Measurements from ENCODE around the gene NPAS3.

NPAS3 gene

DNA sequence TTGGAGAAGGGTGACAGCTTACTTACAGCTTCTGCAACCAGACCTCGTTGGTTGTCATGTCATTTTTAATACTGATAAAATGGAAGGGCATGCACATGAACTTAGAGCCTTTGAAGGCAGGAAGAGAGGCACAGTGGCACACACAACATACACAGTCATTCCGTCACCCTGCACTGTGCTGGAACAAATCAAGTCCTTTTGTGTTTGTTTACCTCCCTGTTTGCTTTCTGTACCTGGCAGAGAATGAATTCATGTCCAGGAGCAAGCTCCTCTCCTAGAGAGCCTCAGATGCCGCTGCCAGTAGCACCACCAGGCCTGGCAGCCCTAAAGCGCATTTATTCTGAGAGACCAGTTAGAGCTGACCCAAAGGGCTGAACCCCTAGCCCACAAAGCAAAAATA, 551.9 kb downstream of the NPAS3 start:
- DNase-seq = no peak

DNA sequence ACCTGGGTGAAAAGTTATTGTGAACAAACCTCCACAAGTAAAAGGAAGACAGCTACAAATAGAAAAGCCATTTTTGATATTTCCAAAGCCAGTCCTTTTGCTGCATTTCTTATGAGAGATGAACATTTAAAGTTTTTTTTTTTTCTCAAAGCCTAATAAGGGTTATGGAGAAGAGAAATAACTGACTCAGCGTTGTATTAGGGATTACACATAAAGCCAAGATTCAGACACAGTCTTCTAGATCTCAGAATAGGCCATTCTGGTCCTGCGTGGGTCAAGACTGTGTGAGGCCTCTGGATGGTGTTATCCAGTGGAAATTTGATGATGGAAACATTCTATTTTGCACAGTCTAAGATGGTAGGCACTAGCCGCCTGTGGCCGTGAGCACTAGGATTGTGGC, 552.4 kb downstream of the NPAS3 start:
- no peak for DNase-seq

DNA sequence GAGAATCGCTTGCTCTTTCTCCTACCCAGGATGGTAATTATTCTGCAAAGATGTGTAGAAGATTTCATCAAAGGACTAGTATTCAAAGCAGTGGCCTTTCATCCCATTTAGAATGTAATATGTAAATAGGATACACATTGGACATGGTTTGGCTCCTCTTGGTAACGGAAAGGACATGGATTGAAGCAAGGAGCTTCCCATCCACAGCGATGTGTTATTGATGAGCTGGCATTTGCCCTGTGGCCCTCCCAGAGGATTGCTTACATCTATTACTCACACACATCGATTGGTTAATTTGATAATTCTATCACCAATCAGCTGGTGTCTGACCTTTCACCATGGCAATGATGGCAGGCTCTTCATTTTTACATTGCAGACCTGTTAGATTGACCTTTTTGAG, 553.8 kb downstream of the NPAS3 start:
- no peak for DNase-seq

DNA sequence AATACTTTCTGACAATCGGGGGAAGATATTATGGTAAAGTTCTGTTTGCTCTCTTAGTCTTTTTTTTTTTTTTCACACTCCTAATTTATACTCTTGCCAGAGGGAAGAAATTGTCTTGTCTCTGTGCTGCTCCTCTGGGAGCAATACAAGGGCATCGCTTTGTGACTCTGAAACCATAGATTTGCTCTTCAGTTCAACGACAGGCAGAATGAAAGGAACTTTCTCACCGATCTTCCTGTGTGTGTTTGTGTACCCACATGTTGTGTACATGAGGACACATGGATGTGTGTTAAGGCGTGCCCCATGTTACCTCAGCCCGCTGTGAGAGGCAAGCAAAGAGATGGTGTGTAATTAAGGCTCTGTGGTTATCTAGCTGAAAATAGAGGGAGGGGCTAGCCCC, 554.6 kb downstream of the NPAS3 start:
- no peak for DNase-seq

DNA sequence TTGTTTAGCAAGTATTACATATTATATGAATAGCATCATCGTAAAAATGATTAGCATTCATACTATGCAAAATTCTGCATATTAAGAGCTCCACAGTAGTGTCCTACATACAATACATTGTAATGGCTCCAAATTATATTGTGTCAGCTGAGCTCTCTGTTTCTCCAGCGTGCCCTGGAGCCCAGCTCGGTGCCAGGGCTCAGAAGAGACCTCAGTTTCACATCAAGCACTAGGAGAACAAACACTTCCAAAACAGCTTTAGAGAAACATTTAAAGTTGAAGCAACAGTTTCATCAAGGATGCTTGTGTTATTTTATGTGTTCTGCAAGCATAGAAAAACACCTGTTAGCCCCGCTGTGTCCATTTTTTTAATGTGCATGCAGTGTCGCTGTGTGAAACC, 555.3 kb downstream of the NPAS3 start:
- no peak for DNase-seq

DNA sequence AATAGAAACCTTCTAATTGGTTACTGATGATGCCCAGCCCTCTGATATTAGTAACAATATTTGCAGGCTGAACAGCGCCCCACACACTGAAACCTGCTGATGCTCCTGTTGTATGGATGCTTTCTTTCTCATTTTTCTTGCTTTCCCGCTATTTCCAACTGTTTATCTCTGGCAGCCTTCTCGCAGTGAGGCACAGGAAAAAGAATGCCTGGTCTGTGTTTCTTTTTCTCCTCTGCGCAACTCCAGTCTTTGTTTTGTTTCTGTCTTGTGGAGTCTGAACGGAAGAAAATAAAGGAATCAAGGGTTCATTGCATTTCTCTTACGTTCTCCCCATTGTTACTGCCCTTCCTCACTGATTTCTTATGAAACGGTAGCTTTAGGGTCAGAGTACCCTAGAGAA, 561.0 kb downstream of the NPAS3 start:
- no peak for DNase-seq

DNA sequence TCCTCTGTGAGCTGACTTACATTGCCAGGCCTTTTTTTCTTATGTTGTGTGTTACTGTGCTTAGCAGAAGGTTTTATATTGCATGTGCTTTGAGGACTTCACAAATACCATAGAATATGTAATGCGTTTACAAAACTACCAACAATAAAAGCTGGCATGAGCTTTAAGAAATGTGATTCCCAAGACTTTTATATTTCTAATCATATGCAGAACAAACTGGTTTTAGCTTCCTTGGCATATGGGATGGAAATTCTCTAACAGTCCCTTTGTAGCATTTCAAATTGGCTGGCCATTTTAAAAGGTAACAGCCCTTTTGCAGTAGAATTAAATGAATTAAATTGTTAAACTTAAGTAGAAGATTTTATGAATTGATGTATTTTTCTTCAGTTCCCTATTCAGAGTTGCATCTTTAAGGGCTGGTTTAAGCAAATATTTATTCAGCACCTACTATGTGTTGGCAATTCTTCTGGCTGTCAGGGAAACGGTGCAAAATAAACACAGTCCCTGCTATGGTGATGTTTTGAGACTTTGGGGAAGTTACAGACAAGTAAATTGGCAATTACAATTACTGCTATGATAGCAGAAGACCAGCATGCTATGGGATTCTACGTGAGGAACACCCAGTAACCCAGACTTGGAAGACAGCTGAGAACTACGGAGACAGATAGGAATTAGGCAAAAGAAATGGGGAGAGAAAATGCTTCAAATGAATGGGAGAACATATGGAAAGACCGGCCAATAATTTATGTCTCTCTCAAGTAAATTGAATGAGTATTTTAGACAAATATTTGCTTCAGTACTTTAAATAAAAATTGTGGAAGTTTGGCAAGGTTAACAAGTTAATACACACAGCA, 565.8 kb downstream of the NPAS3 start:
- no peak for DNase-seq

DNA sequence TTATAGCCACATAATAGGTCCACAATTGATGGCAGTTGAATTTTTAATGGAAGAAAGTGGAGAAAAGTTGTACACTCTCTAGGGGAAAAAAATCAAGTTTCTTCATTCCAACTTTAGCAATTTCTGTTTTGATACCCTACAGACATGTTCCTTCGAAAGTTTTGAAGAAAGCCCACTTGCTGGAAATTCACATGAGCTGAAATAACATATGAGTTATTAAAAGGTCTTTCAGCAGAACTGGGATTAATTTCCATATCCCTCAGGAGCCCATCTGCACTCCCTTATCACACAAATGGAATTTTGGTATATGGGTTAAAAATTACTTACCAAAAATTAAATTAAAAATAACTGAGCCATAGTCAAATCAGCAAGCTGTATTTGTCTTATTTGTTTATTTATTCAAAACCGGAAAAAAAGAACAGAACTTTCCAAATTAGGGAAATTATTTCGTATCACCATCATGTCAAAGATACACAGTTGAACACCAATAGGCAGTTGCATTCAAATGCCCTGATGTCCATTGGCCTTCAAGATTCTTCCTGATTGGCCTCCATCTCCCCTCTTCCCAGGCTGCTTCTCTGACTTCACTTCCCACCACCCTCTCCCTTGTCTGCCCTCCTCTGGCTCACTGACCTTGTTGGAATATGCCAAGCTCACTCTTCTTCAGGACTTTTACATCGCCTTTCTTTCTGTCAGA, 566.7 kb downstream of the NPAS3 start:
- DNase-seq = no peak

DNA sequence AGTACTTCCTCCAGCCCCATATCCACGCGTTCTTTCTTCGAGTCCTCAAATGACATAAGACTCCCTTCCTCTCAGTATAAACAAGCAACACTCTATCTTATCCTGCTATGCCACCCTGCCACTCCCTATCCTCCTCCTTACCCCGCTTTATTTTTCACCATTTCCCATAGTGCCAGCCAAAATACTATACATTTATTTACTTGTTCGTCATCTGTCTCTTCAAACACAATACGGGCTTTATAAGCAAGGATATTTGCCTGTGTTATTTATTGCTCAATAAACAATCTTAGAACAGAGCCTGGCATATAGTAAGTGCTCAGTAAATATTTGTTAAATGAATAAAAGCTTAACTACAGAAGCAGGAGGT, 567.3 kb downstream of the NPAS3 start:
- DNase-seq = no peak

DNA sequence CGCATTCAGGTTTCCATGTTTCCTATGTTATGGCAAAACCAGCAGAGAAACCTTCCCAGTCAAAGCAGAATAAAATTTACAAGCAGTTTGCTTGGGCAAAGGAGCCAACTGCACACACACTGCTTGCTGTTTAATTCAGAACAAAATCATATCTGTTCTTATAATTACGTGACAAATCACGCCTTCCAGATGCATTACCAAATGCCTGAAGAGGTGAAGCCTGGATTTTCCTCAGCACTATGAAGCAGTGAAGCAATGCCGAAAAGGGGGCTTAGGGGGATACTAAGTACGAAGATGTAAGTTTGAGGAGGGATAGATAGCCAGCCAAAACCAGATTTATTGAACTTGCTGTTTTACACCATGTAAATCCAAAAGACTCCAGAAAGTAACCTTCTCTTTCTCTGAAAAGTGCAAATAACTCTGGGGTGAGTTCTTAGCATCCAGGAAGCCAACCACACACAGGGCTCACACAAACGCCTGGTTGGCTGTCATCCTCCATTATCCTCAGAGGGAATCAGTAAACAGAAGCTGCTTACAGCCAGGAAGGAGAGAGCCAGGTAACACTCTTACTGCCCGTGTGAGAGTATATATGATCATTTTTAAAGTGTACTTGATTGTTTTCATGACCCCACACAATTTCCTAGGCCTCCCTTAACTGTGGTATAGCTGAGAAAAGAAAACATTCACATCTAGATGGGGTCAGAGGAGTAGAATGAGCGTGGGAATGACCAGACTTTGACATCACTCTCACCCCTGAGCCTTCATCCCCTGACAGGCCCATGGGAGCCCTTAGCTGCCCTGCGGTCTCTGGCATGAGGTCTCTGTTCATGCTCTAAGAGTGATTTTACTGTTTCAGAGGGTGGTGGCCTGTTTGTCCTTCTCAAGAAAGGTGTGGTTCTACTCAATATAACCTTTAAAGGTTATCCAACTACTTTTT, 569.7 kb downstream of the NPAS3 start:
- no peak for DNase-seq

DNA sequence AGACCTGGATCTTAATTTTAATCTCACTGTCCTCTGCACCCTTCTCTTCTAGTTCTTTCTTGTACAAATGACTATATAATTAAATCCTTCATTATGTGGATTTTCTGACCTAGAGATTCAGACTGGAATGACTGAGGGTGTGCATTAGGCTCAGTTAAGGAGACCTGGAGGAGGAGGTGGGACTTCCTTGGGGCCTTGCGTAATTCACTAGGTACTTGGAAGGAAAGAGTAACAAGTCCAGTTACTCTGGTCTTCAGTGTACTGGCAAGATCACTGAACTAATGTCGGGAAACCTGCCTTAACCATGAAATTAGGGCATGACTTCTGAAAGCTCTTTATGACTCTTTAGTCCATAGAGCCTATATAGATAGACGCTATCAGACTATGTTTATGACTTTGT, 570.8 kb downstream of the NPAS3 start:
- no peak for DNase-seq

DNA sequence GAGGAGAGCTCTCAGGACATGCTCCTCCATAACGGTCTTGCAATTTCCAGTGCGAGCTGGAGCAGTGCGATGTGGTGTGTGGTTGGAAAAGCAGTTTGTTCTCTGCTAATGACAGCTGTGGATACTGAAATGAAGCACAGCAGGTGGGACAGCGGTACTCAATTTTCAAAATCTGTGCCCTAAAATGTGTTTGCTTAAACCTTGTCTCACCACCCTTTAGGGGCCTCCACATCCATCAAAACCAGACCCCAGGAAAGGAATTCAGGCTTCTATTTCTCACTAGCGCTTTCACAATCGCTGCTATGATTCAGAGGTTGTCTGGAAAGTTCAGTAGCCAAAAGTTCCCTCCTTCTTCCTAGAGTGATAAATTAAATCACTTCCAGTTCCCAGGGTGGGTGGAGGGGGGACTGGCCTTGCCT, 571.4 kb downstream of the NPAS3 start:
- no peak for DNase-seq

DNA sequence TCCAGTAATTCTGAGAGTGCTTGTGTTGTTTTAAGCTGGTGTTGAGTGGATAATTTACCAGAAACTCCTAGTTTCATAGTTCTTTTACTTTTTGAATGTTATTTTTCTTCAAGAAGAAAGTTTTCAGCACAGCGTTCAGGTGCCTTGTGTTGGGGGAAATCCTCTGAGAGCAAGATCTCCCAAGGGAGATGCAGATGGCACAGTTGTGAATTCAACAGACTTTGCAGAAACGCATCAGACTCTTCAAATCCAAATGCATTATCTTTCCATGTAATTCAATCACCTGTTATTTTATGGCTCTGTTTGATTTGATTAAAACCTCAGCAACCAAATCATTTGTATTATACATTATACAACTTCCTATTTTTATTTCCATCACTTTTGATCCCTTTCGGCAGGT, 572.3 kb downstream of the NPAS3 start:
- no peak for DNase-seq

DNA sequence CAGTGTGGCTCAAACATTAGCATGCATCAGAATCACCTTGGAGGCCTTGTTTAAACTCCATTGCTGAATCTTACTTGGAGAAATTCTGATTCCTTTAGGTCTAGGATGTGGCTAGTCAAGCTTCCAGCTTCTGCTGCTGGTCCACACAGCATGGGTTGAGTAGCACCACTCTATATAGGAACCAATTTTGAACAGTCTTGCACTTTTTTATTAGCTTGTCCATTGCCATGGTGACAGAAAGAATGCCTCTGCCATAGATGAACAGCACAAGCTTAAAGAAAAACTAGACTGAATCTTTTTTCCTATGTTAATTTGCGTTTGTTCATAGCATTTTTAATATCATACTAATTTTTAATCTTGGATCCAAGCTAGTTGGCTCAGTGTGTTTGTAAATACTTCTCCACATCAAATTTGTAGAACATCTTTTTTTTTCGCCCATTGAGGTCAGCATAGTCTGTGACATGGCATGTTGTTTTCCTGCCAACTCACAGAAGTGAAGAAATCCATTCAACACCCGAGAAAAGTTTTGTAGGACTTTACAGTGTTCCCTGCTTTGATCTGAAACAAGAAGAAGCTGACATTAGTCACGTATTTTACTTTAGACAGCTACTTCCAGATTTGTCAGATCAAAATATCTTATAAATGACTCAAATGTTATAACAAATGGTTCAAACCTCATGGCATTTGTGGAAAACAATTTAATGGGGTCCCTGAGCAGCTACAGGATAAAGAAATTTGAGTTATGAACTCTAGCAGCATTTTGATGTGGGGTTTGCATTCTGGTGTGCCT, 573.4 kb downstream of the NPAS3 start:
- no peak for DNase-seq

DNA sequence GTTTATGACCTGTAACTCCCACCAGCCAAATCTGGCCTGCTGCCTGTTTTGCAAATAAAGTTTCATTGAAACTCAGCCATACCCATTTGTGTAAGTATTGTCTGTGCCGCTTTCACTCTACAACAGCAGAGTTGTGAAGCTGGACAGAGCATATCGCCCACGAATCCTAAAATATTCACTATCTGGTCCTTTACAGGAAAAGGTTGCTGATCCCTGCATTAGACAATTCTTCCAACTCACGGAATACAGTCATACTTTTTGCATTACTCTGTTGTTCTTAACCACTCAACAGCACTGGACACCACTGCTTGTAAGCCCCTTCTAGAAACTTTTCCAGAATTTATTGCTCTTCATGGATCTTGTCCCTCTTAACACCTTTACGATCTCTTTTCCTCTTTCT, 576.8 kb downstream of the NPAS3 start:
- DNase-seq = no peak

DNA sequence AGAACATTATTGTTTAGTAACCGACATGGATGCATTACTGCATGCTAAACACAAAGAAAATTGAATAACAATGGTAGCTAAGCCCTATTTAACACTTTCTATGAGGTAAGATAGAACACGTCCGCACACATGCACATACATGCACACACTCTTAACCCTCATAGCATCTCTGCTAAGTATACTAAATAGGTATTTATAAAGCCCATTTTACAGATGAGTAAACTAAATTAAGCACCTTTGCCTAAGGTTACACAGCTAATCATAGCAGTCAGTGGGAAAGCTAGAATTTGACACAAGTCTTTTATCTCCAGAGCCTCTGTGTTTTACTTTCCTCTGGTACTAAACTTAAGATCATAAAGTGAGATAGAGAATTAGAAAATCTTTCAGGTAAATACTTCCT, 577.2 kb downstream of the NPAS3 start:
- no peak for DNase-seq

DNA sequence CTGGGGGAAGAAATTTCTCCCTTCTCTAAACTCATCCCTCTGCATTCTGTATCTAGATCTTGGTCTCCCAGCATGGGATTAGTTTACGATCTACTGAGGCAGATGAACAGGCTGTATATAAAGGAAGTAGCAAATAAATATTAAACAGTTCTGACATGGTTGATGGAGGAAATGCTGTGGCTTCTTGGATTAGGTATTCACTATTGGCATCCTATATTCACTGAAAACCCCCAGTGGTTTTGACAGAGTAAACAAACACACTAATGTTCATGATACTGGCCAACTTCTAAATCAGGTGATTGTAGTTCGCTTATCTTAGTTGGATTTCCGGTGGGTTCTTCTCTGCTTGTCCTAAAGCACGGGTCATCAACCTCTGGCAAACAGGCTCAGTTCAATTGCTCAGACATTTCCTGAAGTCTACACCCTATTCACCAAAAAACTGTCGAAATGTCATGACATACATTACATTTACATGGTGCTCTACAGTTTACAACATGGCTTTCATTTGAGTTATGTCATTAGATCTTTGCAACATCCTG, 578.3 kb downstream of the NPAS3 start:
- DNase-seq = no peak

DNA sequence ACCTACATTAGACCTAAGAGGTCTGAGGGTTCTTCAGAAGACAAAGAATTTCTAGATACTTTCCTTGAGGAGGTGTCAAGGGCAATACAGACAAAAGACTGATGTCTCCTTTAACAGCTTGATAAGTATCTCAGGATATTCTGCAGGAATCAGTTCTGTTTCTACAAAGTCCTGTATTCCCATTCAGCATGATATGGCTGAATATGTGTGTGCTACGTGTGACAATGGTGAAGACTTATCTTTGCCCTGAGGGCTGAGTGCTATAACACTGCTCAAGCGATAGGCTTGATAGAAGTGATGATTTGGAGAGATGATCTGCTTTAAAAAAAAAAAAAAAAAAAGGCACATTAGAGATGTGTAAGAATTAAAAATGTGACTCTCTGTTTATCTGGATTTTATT, 582.5 kb downstream of the NPAS3 start:
- no peak for DNase-seq

DNA sequence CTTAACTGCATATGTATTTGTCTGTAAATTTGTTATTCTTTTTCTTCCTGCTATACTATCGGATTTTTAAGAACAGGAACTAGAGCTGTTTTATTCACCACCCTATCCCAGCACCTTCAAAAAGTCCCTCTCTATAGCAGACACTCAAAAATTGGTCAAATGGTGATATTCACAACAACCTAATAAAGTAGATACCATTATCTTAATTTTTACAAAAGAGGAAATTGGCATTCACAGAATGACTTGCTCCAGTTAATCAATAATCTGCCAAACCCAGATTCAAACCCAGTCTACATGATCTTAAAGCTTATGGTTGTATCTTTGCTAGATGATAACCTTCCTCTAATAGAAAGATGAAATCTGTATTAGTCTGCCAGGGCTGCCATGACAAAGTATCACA, 585.6 kb downstream of the NPAS3 start:
- no peak for DNase-seq

DNA sequence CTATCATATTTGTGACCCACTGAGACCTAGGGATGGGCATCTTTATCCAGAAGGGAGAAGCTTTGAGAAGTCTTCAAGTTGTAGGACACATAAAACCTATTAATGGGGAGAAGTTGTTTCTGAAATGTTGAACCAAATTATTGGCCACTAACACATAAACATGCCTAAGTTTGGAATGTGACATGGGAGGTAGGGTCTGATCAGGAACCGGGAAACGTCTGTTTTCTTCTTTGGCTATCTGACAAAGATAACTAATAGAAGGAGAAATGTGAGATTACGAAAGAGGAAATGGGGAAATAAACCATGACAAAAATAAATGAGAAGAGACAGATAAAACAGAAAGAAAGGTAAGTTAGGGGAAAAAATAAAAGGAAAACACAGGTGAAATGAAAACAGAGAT, 586.9 kb downstream of the NPAS3 start:
- DNase-seq = no peak

DNA sequence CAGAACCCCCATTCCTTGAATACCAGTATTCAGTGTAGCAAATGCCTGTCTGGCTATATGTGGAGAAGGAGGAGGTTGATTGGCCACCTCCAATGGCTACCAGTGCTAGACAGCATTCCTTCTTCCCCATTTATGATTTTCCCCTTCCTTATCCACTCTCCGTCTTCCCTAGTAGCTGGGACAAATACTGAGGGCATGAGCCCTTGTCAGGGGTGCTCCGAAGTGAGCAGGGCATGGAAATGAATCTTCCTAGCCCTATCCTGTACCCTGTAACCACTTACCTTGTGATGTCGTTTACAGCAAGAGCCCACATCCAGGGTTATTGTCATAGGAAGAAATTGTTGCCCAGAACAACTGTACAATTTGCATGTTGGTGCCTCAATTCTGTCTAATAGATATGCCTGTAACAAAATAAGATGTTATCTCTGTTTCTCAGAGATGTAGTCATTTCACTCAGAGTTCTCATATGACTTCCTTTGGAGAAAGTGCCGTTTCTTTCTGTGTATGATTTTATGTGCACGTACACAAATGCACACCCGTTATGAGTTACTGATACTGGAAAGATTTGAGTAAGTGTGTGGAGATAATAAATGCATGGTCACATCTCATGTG, 588.5 kb downstream of the NPAS3 start:
- no peak for DNase-seq

DNA sequence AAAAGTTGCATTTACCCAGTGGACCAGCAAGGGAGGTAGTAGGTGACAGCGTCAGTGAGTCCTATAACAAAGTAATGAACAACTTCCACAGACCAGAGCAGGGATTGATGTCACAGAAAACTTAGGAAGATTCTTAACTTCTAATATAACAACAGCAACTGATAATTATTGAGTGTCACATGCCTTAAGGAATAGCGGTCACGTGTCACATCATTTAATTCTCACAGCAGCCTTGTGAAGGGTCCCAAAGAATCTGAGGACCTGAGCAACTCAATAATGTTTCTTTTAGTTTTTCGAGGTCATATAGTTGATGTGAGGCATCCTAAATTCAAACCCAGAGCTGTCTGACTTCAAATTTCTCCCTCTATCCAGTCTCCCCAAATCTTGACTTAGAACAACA, 590.0 kb downstream of the NPAS3 start:
- no peak for DNase-seq
